H1 (cell line): ENCODE measurements around the gene LGALS12. TPM values are rescaled to one million over a fixed set of nuclear protein-coding genes. Genes with fewer than 3 reads are reported as not detected.

Experiments used
- CTCF ChIA-PET: fragments of 300-600 bp; sonication (Branson Sonifier 250); formaldehyde crosslinking; loops from one replicate; lab custom pipeline; 2021; ENCODE audit not compliant: partially characterized antibody; lab: Charles Lee
- POLR2A ChIA-PET: fragments of 300-600 bp; sonication (Branson Sonifier 250); formaldehyde crosslinking; loops from one replicate; lab custom pipeline; 2021; ENCODE audit warnings: inconsistent platforms; ENCODE audit not compliant: partially characterized antibody; lab: Charles Lee
- DNase-seq, 2 experiments: peaks; one replicate each; pipeline versions ENCODE4 v3.0.0 to v3.0.0-alpha.2; 2010 to 2022; ENCODE audit warnings: low spot score in 2 of 2, low read depth in 1 of 2, mixed read lengths in 1 of 2
- FAIRE-seq: peaks from 2 replicates; lab custom pipeline; 2011; peaks lifted over from hg19 to GRCh38; lab: Jason Lieb, UNC
- H2AFZ ChIP-seq: 2 replicates; pipeline ENCODE4 v1.8.1; 2012; ENCODE audit warnings: low read length, inconsistent platforms
- H2AK5ac ChIP-seq: 2 replicates; pipeline ENCODE4 v1.6.1; 2013; ENCODE audit warnings: low read depth, low read length
- H2BK120ac ChIP-seq: replicated peaks from 2 replicates; pipeline ENCODE3; 2013; ENCODE audit warnings: low read depth, low read length, inconsistent platforms
- H2BK12ac ChIP-seq: 2 replicates; pipeline ENCODE4 v1.6.1; 2013; ENCODE audit warnings: low read depth, low read length
- H2BK15ac ChIP-seq: 2 replicates; pipeline ENCODE4 v1.6.1; 2013; ENCODE audit warnings: low read length
- H2BK20ac ChIP-seq: 2 replicates; pipeline ENCODE4 v1.6.1; 2013; ENCODE audit warnings: low read length
- H2BK5ac ChIP-seq: 2 replicates; pipeline ENCODE4 v1.6.1; 2013; ENCODE audit warnings: low read depth, low read length
- H3K14ac ChIP-seq: 2 replicates; pipeline ENCODE4 v1.6.1; 2013; ENCODE audit warnings: inconsistent platforms; ENCODE audit not compliant: insufficient read length
- H3K18ac ChIP-seq: 2 replicates; pipeline ENCODE4 v1.6.1; 2013; ENCODE audit warnings: low read length; ENCODE audit errors: extremely low read depth
- H3K23ac ChIP-seq: 2 replicates; pipeline ENCODE4 v1.6.1; 2013; ENCODE audit warnings: inconsistent platforms; ENCODE audit not compliant: insufficient read length
- H3K23me2 ChIP-seq: 2 replicates; pipeline ENCODE4 v1.6.1; 2013; ENCODE audit warnings: low read depth, low read length
- H3K27ac ChIP-seq: 2 replicates; pipeline ENCODE4 v1.6.1; 2011; ENCODE audit warnings: low read depth, low read length, inconsistent platforms
- H3K27me3 ChIP-seq, 4 experiments: replicated peaks in 1 of 4; 1 replicate in 1 of 4; 2 replicates in 3 of 4; pipeline versions ENCODE4 v1.6.1 to v1.8.1; 2011 to 2013; ENCODE audit warnings: low read length in 3 of 4, mild to moderate bottlenecking in 3 of 4, inconsistent platforms in 2 of 4, mixed read lengths in 2 of 4, moderate library complexity in 1 of 4; ENCODE audit not compliant: control insufficient read depth in 3 of 4, insufficient read depth in 3 of 4; ENCODE audit errors: extremely low read depth in 1 of 4
- H3K36me3 ChIP-seq, 4 experiments: 2 replicates each; pipeline versions ENCODE4 v1.6.1 to v1.8.1; 2011 to 2013; ENCODE audit warnings: mild to moderate bottlenecking in 4 of 4, low read length in 3 of 4, moderate library complexity in 2 of 4, control low read depth in 1 of 4, inconsistent platforms in 1 of 4; ENCODE audit not compliant: insufficient read depth in 4 of 4, control insufficient read depth in 2 of 4
- H3K4ac ChIP-seq: replicated peaks from 2 replicates; pipeline ENCODE3; 2013; ENCODE audit warnings: low read length, low read depth, mixed read lengths, inconsistent platforms; ENCODE audit not compliant: insufficient read length
- H3K4me1 ChIP-seq, 4 experiments: replicated peaks in 1 of 4; 1 replicate in 1 of 4; 2 replicates in 3 of 4; pipeline versions ENCODE4 v1.6.1 to v1.8.1; 2011 to 2013; ENCODE audit warnings: low read length in 3 of 4, inconsistent platforms in 2 of 4, mixed read lengths in 1 of 4; ENCODE audit not compliant: insufficient read depth in 4 of 4, control insufficient read depth in 3 of 4
- H3K4me2 ChIP-seq, 2 experiments: 2 replicates each; pipeline versions ENCODE4 v1.6.1 to v1.8.1; 2011 to 2013; ENCODE audit warnings: low read depth in 2 of 2, low read length in 2 of 2, control low read depth in 1 of 2, inconsistent platforms in 1 of 2, mild to moderate bottlenecking in 1 of 2; ENCODE audit not compliant: insufficient read depth in 1 of 2
- H3K4me3 ChIP-seq, 4 experiments: fragments of 200-600, 300-600 bp in 1 of 4; sonication (generic), shearing (Covaris generic), sonication (Bioruptor Twin) in 1 of 4; 2 replicates each; pipeline versions ENCODE4 v1.5.1 to v1.8.1; 2011 to 2016; ENCODE audit warnings: low read length in 4 of 4, low read depth in 3 of 4, control low read depth in 2 of 4, inconsistent platforms in 2 of 4, mild to moderate bottlenecking in 2 of 4, mixed read lengths in 1 of 4, moderate library complexity in 1 of 4; ENCODE audit not compliant: insufficient read depth in 2 of 4; ENCODE audit errors: extremely low read depth in 1 of 4
- H3K56ac ChIP-seq: replicated peaks from 2 replicates; pipeline ENCODE3; 2013; ENCODE audit warnings: low read depth, mild to moderate bottlenecking, mixed read lengths, low read length, inconsistent platforms; ENCODE audit not compliant: insufficient read length
- H3K79me1 ChIP-seq: 2 replicates; pipeline ENCODE4 v1.6.1; 2013; ENCODE audit warnings: low read depth, low read length, control low read depth
- H3K79me2 ChIP-seq, 2 experiments: 2 replicates each; pipeline versions ENCODE4 v1.6.1 to v1.8.1; 2012 to 2013; ENCODE audit warnings: low read length in 2 of 2, mild to moderate bottlenecking in 2 of 2, inconsistent platforms in 1 of 2; ENCODE audit not compliant: insufficient read depth in 2 of 2, control insufficient read depth in 1 of 2
- H3K9ac ChIP-seq, 4 experiments: replicated peaks in 1 of 4; 1 replicate in 1 of 4; 2 replicates in 3 of 4; pipeline versions ENCODE4 v1.6.1 to v1.8.1; 2011 to 2013; ENCODE audit warnings: low read depth in 3 of 4, low read length in 3 of 4, control low read depth in 2 of 4, mild to moderate bottlenecking in 2 of 4, moderate library complexity in 2 of 4, inconsistent platforms in 1 of 4; ENCODE audit errors: extremely low read depth in 1 of 4
- H3K9me3 ChIP-seq, 2 experiments: 2 replicates each; pipeline versions ENCODE4 v1.6.1 to v1.8.1; 2012 to 2013; ENCODE audit warnings: mild to moderate bottlenecking in 2 of 2, moderate library complexity in 2 of 2, control low read depth in 1 of 2, inconsistent platforms in 1 of 2, low read depth in 1 of 2, low read length in 1 of 2, mixed read lengths in 1 of 2; ENCODE audit not compliant: insufficient read depth in 2 of 2
- H4K20me1 ChIP-seq, 2 experiments: replicated peaks in 1 of 2; 2 replicates each; pipeline versions ENCODE3 to v1.8.1; 2011 to 2013; ENCODE audit warnings: inconsistent platforms in 2 of 2, low read length in 2 of 2, mild to moderate bottlenecking in 1 of 2; ENCODE audit not compliant: insufficient read depth in 2 of 2, control insufficient read depth in 1 of 2
- H4K5ac ChIP-seq: 2 replicates; pipeline ENCODE4 v1.6.1; 2013; ENCODE audit warnings: low read length, low read depth, mixed read lengths, inconsistent platforms; ENCODE audit not compliant: insufficient read length
- H4K8ac ChIP-seq: 2 replicates; pipeline ENCODE4 v1.8.0; 2013; ENCODE audit warnings: mild to moderate bottlenecking, moderate library complexity, low read length, inconsistent platforms; ENCODE audit not compliant: insufficient read depth; ENCODE audit errors: extremely low read depth
- H4K91ac ChIP-seq: replicated peaks from 2 replicates; pipeline ENCODE3; 2013; ENCODE audit warnings: low read length, mixed read lengths, inconsistent platforms; ENCODE audit not compliant: insufficient read length
- BCL11A ChIP-seq, 2 experiments: IDR thresholded peaks; one replicate each; pipeline ENCODE4 v1.6.1; 2011; ENCODE audit warnings: low read depth in 2 of 2, low read length in 2 of 2, mild to moderate bottlenecking in 2 of 2
- CBX5 ChIP-seq: fragments of 300-800, 300-1000 bp; sonication (generic); IDR thresholded peaks from 2 replicates; pipeline ENCODE4 v1.7.1; 2016; ENCODE audit warnings: antibody characterized with exemption, low read length, low read depth
- HDAC6 ChIP-seq: IDR thresholded peaks from one replicate; pipeline ENCODE4 v1.7.1; 2012; ENCODE audit warnings: low read depth, mild to moderate bottlenecking, inconsistent platforms, low read length, moderate library complexity
- JUN ChIP-seq: IDR thresholded peaks from 2 replicates; pipeline ENCODE4 v1.6.1; 2011; ENCODE audit warnings: low read depth, mild to moderate bottlenecking, improper control_type of control experiment, low read length
- KDM1A ChIP-seq: fragments of 200-600, 300-600 bp; sonication (generic); IDR thresholded peaks from 2 replicates; pipeline ENCODE4 v1.7.1; 2016; ENCODE audit warnings: mild to moderate bottlenecking, low read length, borderline replicate concordance
- NANOG ChIP-seq: IDR thresholded peaks from 2 replicates; pipeline ENCODE4 v1.6.1; 2011; ENCODE audit warnings: low read length, low read depth, mild to moderate bottlenecking, inconsistent platforms; ENCODE audit not compliant: insufficient read depth, poor library complexity, severe bottlenecking
- RFX5 ChIP-seq: IDR thresholded peaks from 2 replicates; pipeline ENCODE4 v1.6.1; 2011; ENCODE audit warnings: low read depth, low read length, improper control_type of control experiment, borderline replicate concordance
- RXRA ChIP-seq: IDR thresholded peaks from 2 replicates; pipeline ENCODE4 v1.6.1; 2011; ENCODE audit warnings: low read depth, mild to moderate bottlenecking, low read length, moderate library complexity; ENCODE audit not compliant: insufficient read depth
- WGBS, 2 experiments: shearing (Covaris generic) in 1 of 2; methylation state at CpG; one replicate each; pipeline versions ENCODE4 v1.1.6 to v1.1.7; 2013 to 2015; ENCODE audit warnings: low lambda C conversion rate in 2 of 2, mixed read lengths in 2 of 2, inconsistent platforms in 1 of 2, low coverage in 1 of 2, missing lambda C conversion rate in 1 of 2; ENCODE audit not compliant: insufficient replicate concordance in 2 of 2, insufficient coverage in 1 of 2, insufficient read length in 1 of 2; ENCODE audit errors: extremely low coverage in 1 of 2, missing lambda C conversion rate in 1 of 2; 5-methylcytosine and 5-hydroxymethylcytosine counted together
- polyA plus RNA-seq, 7 experiments: library from polyadenylated mRNA; depleted of rRNA in 3 of 7; stranded (reverse) in 5 of 7; unstranded in 2 of 7; fragments of >200 nt in 5 of 7; fragments of 200-250 nt in 2 of 7; gene quantifications; 1 replicate in 5 of 7; 2 replicates in 1 of 7; 4 replicates in 1 of 7; pipeline versions ENCODE4 v1.2.1 to v1.2.3, GENCODE V29; 2011 to 2013; ENCODE audit warnings: missing spikeins in 2 of 7, mixed read lengths in 2 of 7
- total RNA-seq: library from RNA; stranded (reverse); fragmentation: NEBNext Ultra II Directional; extraction: Animal tissue kit (Norgen Biotek cat#: 25700); gene quantifications from 2 replicates; pipeline ENCODE4 v1.2.1, GENCODE V29; 2021

LGALS12 gene
- total and polyA plus RNA-seq, 2 of the 8 experiments (the other 6 are each of a cell fraction or from before 2014, with no cell fraction given) = 1.6 to 2.9 TPM

DNA sequence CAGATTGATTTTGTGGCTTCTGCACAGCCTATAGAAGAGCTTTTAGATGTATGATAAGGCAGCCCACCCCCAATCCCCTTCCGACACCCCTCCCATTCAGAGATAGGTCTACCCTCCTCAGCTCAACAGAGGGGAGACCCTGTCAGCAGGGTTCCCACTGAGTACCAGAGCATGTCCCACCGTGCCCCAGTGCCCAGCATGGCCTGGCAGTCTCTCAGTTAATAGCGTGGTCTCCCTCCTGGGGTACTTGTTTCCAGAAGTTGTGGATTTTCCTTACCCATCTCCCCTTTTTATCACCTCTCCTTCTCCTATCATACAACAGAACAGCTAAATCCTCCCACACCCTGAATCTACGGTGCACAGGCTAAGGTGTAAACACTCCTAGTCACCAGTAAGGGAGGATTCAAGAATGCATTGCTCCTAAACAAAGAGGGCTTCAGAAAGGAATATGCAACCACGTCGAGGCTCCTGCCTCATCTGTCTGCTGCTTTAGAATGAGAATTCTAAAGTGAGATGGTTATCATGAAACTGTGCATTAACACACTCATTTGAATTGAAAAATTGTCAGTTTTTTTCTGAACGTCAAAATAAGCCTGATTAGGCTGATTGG is 50.6 kb downstream of the LGALS12 start:
- no peak overlapping the region for H3K27ac ChIP-seq
- H4K91ac ChIP-seq = peak overlapping the region; percentile 29
- peak overlapping the region; percentile 0; the same call in 1 of the 2 replicates for H2BK20ac ChIP-seq
- no peaks in the 10 kb centered on the region for H3K79me2 ChIP-seq
- H3K56ac ChIP-seq = no peak overlapping the region
- no peak overlapping the region for H2AFZ ChIP-seq
- TF ChIP-seq CBX5 (no peak), RFX5 (no peak), HDAC6 (no peak), RXRA (no peak), KDM1A (no peak), JUN (no peak), BCL11A (IDR thresholded peaks at IDR 0.05; ENCODE audit: low read depth in 2 of 2, low read length in 2 of 2) (no peak), NANOG (no peak)
- H3K79me1 ChIP-seq = no peaks in the 10 kb centered on the region
- ChIA-PET CTCF (interaction anchor here (0.8 to 1.0 kb wide), 3 partner anchors 19 to 91 kb away, joined by 3 to 4 read pairs (median 3); no protein-coding TSS in a partner anchor), POLR2A (interaction anchor here (0.6 to 1.0 kb wide), 2 partner anchors 14 kb away, joined by 3 read pairs; no protein-coding TSS in a partner anchor)
- no peaks in the 10 kb centered on the region for H3K9me3 ChIP-seq
- no peak for FAIRE-seq
- H2BK15ac ChIP-seq = no peak overlapping the region
- H3K23ac ChIP-seq = no peak overlapping the region
- H3K9ac ChIP-seq = no peak overlapping the region
- no peaks in the 10 kb centered on the region for H4K20me1 ChIP-seq
- no peaks in the 10 kb centered on the region; the same call in 1 of the 2 replicates for H3K23me2 ChIP-seq
- no peaks in the 10 kb centered on the region for H3K27me3 ChIP-seq
- H3K4me2 ChIP-seq = no peak overlapping the region
- peak overlapping the region; percentile 93; the same call in 1 of the 2 replicates for H2BK12ac ChIP-seq
- H2AK5ac ChIP-seq = peak overlapping the region; percentile 69; the same call in 1 of the 2 replicates
- peak overlapping the region; percentile 15; the same call in 1 of the 2 replicates for H3K18ac ChIP-seq
- no peak overlapping the region for H4K8ac ChIP-seq
- no peaks in the 10 kb centered on the region for H3K36me3 ChIP-seq
- no peak for DNase-seq
- no peak overlapping the region for H3K4me3 ChIP-seq
- H3K14ac ChIP-seq = no peak overlapping the region
- H3K4me1 ChIP-seq = peaks cover 0 to 8% (median 2%) of the 10 kb centered on the region in 4 experiments; a peak in 3 of 7 replicates
- H2BK5ac ChIP-seq = no peak overlapping the region
- H2BK120ac ChIP-seq = no peak overlapping the region
- H4K5ac ChIP-seq = no peak overlapping the region
- 66% methylated on average over 6 of the region's 7 CpGs; no CpG with 5 or more reads in 1 of the 2 experiments for WGBS, 2 experiments
- H3K4ac ChIP-seq = no peak overlapping the region
